ENCODE results near the gene LIN9. TPM values are rescaled to one million over a fixed set of nuclear protein-coding genes. Genes with fewer than 3 reads are reported as not detected.

Gene LIN9
- total RNA-seq, 1 donor from 2014 or later = 20.4 TPM

- ATAC-seq (no peak), DNase-seq (no peak)
- intact Hi-C loops (cut with micrococcal nuclease) = loop anchor here (10.0 kb wide), 1 partner anchor 63 kb away; no protein-coding TSS in a partner anchor
Observed at GRCh38 chr1:226187380-226187779, 121.6 kb downstream of the LIN9 start.

DNA sequence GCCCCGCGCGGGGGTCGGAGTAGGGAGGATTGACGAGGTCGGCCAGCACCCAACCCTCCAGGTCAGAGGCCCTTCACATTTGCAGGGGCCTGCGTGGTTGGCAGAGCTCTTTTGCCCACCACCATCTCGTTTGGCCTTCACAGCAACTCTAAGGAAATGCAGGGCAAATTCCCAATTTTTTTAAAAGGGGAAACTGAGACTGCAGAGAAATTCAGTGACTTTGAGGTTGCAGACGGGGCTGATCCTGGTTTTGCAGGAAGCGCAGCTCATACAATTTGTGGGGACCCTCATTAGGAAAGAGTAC is 122.0 kb downstream of the LIN9 start:
- intact Hi-C loops (cut with micrococcal nuclease) = loop anchor here (10.0 kb wide), 1 partner anchor 62 kb away; no protein-coding TSS in a partner anchor

GRCh38 chr1:226186124-226187018 is 122.6 kb downstream of the LIN9 start, which contains the start of gene ACBD3:
Gene ACBD3 (minus strand): TSS chr1:226186741. CDS start chr1:226186675, 66 bp downstream.
- ATAC-seq (peak; percentile 98), DNase-seq (peak; percentile 89)
- intact Hi-C loops (cut with micrococcal nuclease) = loop anchor here (10.0 kb wide), 1 partner anchor 62 kb away; no protein-coding TSS in a partner anchor

More for the DNA sequence above, 122.0 kb downstream of the LIN9 start:
- no peak for ATAC-seq
- no peak for DNase-seq

DNA sequence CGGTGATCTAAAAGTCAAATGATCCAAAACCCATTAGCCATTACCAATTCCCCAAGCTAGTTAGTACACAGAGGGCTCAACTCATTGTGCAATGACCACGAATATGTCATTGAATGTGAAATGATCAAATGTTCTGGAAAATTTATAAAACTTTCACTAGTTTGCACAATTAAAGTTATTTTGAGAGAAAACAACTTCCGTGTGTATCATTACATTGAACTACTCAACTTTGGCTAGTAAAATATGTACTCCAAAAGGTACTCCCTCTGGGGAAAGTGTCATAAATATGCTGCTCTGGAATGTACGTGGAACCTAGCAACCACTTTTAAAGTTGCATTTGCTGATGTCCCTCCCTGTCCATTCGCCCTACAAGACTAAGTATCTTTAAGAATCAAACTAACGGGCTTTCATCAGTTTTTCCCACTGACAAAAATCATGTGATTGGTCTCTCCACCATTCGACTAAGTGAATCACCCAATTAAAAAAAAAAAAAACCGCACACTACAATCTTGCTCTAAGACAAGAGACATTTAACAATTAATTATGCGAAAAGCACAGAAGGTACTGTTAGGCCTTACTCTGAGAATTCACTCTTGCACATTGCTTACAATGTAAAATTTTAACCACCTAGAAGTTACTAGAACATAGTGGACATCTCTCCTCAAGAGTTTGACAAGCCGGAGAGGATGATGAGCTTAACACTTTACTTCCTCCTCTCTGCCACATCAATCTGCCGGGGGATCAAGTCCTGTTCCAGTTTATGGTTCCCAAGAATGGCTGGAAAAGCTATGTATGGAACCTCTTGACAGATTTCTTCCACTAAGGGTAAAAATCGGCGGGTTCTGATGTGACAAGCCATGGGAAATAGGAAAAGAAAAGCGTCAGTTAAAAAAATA is 123.6 kb downstream of the LIN9 start:
- no peak for DNase-seq
- intact Hi-C loops (cut with micrococcal nuclease) = loop anchor here (10.0 kb wide), 1 partner anchor 61 kb away; no protein-coding TSS in a partner anchor
- ATAC-seq = no peak

- peak; percentile 25 for ATAC-seq
- intact Hi-C loops (cut with micrococcal nuclease) = loop anchor here (10.0 kb wide), 1 partner anchor 57 kb away; no protein-coding TSS in a partner anchor
- peak; percentile 68 for DNase-seq
Observed at GRCh38 chr1:226181996-226182714, 126.8 kb downstream of the LIN9 start.

Other genes starting within 250 kb of the LIN9 start
- 345 TPM for gene H3-3A, start 246.4 kb downstream of the LIN9 start, total RNA-seq
- 30.1 TPM for gene ACBD3, start 122.4 kb downstream of the LIN9 start, total RNA-seq
- not detected for gene MIXL1, start 85.5 kb downstream of the LIN9 start, total RNA-seq
- gene PARP1, start 98.9 kb upstream of the LIN9 start, total RNA-seq = 140 TPM
- 1.3 TPM for gene STUM, start 239.6 kb upstream of the LIN9 start, total RNA-seq

Measured in left ventricle myocardium superior (tissue), 1 donor.